ENCODE measurements around the gene HOXC4. TPM values are rescaled to one million over a fixed set of nuclear protein-coding genes. Genes with fewer than 3 reads are reported as not detected.

The HOXC4 gene
- total RNA-seq, 1 donor from 2014 or later: 1.3 TPM

DNA sequence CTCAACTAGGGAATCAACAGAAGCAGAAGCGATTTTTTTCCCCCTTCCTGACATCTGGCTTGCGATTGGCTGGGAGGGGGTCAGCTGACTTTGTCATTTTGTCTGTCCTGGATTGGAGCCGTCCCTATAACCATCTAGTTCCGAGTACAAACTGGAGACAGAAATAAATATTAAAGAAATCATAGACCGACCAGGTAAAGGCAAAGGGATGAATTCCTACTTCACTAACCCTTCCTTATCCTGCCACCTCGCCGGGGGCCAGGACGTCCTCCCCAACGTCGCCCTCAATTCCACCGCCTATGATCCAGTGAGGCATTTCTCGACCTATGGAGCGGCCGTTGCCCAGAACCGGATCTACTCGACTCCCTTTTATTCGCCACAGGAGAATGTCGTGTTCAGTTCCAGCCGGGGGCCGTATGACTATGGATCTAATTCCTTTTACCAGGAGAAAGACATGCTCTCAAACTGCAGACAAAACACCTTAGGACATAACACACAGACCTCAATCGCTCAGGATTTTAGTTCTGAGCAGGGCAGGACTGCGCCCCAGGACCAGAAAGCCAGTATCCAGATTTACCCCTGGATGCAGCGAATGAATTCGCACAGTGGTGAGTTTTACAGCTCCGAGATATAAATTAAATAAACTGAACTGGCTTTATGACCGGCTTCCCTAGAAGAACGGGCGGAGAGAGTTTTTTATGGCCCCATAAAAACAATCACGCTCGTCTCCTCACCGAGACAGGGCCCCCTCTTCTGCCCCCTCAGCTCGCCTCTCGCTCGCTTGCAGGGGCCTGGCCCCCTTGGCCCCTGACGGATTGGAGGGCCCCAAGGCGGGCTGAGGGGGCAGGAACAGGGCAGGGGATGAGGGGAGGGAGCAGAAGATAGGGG, 25.1 kb upstream of the HOXC4 start, which contains the start of gene HOXC6:
HOXC6 (plus strand) TSS at position 127 of the 888 bp plus-strand sequence; CDS start at position 209, 82 bp downstream.
- Histone ChIP-seq H3K4me3 (ENCODE audit: low read depth, low read length) (peak within 1 kb of the TSS; percentile 22), H3K36me3 (ENCODE audit: control insufficient read depth, insufficient read depth, low read length) (no peaks in the 10 kb centered on the region), H3K27me3 (ENCODE audit: control insufficient read depth, insufficient read depth, low read length) (peaks cover 25% of the 10 kb centered on the region)
- DNase-seq (ENCODE audit: low read depth): no peak
- TF ChIP-seq, protein P1, sequence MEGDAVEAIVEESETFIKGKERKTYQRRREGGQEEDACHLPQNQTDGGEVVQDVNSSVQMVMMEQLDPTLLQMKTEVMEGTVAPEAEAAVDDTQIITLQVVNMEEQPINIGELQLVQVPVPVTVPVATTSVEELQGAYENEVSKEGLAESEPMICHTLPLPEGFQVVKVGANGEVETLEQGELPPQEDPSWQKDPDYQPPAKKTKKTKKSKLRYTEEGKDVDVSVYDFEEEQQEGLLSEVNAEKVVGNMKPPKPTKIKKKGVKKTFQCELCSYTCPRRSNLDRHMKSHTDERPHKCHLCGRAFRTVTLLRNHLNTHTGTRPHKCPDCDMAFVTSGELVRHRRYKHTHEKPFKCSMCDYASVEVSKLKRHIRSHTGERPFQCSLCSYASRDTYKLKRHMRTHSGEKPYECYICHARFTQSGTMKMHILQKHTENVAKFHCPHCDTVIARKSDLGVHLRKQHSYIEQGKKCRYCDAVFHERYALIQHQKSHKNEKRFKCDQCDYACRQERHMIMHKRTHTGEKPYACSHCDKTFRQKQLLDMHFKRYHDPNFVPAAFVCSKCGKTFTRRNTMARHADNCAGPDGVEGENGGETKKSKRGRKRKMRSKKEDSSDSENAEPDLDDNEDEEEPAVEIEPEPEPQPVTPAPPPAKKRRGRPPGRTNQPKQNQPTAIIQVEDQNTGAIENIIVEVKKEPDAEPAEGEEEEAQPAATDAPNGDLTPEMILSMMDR (IDR thresholded peaks at IDR 0.05; ENCODE audit: insufficient read depth, low read length, poor library complexity, severe bottlenecking): no peak

DNA sequence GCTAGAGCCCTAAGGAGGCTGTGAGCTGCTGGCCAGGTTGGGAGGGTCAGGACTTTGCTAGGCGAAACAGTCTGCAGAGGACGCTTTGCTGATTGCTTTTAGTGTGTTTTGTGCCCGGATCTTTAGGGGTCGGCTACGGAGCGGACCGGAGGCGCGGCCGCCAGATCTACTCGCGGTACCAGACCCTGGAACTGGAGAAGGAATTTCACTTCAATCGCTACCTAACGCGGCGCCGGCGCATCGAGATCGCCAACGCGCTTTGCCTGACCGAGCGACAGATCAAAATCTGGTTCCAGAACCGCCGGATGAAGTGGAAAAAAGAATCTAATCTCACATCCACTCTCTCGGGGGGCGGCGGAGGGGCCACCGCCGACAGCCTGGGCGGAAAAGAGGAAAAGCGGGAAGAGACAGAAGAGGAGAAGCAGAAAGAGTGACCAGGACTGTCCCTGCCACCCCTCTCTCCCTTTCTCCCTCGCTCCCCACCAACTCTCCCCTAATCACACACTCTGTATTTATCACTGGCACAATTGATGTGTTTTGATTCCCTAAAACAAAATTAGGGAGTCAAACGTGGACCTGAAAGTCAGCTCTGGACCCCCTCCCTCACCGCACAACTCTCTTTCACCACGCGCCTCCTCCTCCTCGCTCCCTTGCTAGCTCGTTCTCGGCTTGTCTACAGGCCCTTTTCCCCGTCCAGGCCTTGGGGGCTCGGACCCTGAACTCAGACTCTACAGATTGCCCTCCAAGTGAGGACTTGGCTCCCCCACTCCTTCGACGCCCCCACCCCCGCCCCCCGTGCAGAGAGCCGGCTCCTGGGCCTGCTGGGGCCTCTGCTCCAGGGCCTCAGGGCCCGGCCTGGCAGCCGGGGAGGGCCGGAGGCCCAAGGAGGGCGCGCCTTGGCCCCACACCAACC, 23.9 kb upstream of the HOXC4 start:
- TF ChIP-seq, protein P1 (IDR thresholded peaks at IDR 0.05; ENCODE audit: insufficient read depth, low read length, poor library complexity, severe bottlenecking): no peak
- Histone ChIP-seq H3K36me3 (ENCODE audit: control insufficient read depth, insufficient read depth, low read length) (no peaks in the 10 kb centered on the region), H3K4me3 (ENCODE audit: low read depth, low read length) (no peak overlapping the region), H3K27me3 (ENCODE audit: control insufficient read depth, insufficient read depth, low read length) (peaks cover 27% of the 10 kb centered on the region)
- no peak for DNase-seq (ENCODE audit: low read depth)

DNA sequence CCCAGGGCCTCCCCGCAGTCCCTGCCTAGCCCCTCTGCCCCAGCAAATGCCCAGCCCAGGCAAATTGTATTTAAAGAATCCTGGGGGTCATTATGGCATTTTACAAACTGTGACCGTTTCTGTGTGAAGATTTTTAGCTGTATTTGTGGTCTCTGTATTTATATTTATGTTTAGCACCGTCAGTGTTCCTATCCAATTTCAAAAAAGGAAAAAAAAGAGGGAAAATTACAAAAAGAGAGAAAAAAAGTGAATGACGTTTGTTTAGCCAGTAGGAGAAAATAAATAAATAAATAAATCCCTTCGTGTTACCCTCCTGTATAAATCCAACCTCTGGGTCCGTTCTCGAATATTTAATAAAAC, 23.2 kb upstream of the HOXC4 start:
- no peak for DNase-seq (ENCODE audit: low read depth)
- H3K27me3 ChIP-seq (ENCODE audit: control insufficient read depth, insufficient read depth, low read length): peaks cover 27% of the 10 kb centered on the region
- no peaks in the 10 kb centered on the region for H3K36me3 ChIP-seq (ENCODE audit: control insufficient read depth, insufficient read depth, low read length)
- no peak overlapping the region for H3K4me3 ChIP-seq (ENCODE audit: low read depth, low read length)
- TF ChIP-seq, protein P1 (IDR thresholded peaks at IDR 0.05; ENCODE audit: insufficient read depth, low read length, poor library complexity, severe bottlenecking): no peak

GRCh38 chr12:54030889-54031471, 22.7 kb upstream of the HOXC4 start:
- DNase-seq (ENCODE audit: low read depth): no peak
- peaks cover 27% of the 10 kb centered on the region for H3K27me3 ChIP-seq (ENCODE audit: control insufficient read depth, insufficient read depth, low read length)

GRCh38 chr12:54031480-54031879, 22.2 kb upstream of the HOXC4 start:
- H3K27me3 ChIP-seq (ENCODE audit: control insufficient read depth, insufficient read depth, low read length): peaks cover 27% of the 10 kb centered on the region
- no peaks in the 10 kb centered on the region for H3K36me3 ChIP-seq (ENCODE audit: control insufficient read depth, insufficient read depth, low read length)
- no peak overlapping the region for H3K4me3 ChIP-seq (ENCODE audit: low read depth, low read length)
- TF ChIP-seq, protein P1 (IDR thresholded peaks at IDR 0.05; ENCODE audit: insufficient read depth, low read length, poor library complexity, severe bottlenecking): no peak
- no peak for DNase-seq (ENCODE audit: low read depth)

More at GRCh38 chr12:54030889-54031471, 22.7 kb upstream of the HOXC4 start:
- TF ChIP-seq, protein P1 (IDR thresholded peaks at IDR 0.05; ENCODE audit: insufficient read depth, low read length, poor library complexity, severe bottlenecking): no peak
- Histone ChIP-seq H3K4me3 (ENCODE audit: low read depth, low read length) (no peak overlapping the region), H3K36me3 (ENCODE audit: control insufficient read depth, insufficient read depth, low read length) (no peaks in the 10 kb centered on the region)
